CD14-positive monocyte (primary cell): Measurements from ENCODE around the gene COL26A1. TPM values are rescaled to one million over a fixed set of nuclear protein-coding genes. Genes with fewer than 3 reads are reported as not detected.

ENCODE experiments used
- DNase-seq, 3 donors: peaks; one replicate each; pipeline ENCODE4 v3.0.0-alpha.2; 2011 to 2022
- H2AFZ ChIP-seq: 2 replicates; pipeline ENCODE4 v1.6.0; 2012; ENCODE audit warnings: mild to moderate bottlenecking, low read depth, low read length, inconsistent platforms; ENCODE audit not compliant: insufficient read depth, poor library complexity, severe bottlenecking
- H3K27ac ChIP-seq, 2 donors: 1 replicate in 1 of 2; 2 replicates in 1 of 2; pipeline ENCODE4 v1.5.1; 2012 to 2013; ENCODE audit warnings: low read length in 2 of 2, control low read depth in 1 of 2, inconsistent platforms in 1 of 2, low read depth in 1 of 2, mild to moderate bottlenecking in 1 of 2
- H3K27me3 ChIP-seq, 2 donors: one replicate each; pipeline versions ENCODE4 v1.6.0 to v1.6.1; 2011 to 2013; ENCODE audit warnings: low read length in 2 of 2; ENCODE audit not compliant: control insufficient read depth in 2 of 2, insufficient read depth in 2 of 2
- H3K36me3 ChIP-seq, 2 donors: replicated peaks in 1 of 2; 1 replicate in 1 of 2; 2 replicates in 1 of 2; pipeline versions ENCODE4 v1.5.1 to v1.6.1; 2012 to 2013; ENCODE audit warnings: low read length in 2 of 2, control low read depth in 1 of 2, inconsistent platforms in 1 of 2, mild to moderate bottlenecking in 1 of 2; ENCODE audit not compliant: insufficient read depth in 2 of 2, control insufficient read depth in 1 of 2
- H3K4me1 ChIP-seq, 2 donors: 1 replicate in 1 of 2; 2 replicates in 1 of 2; pipeline versions ENCODE4 v1.5.1 to v1.6.1; 2012 to 2013; ENCODE audit warnings: low read length in 2 of 2, control low read depth in 1 of 2, inconsistent platforms in 1 of 2, mild to moderate bottlenecking in 1 of 2, moderate library complexity in 1 of 2; ENCODE audit not compliant: insufficient read depth in 2 of 2, control insufficient read depth in 1 of 2
- H3K4me2 ChIP-seq: replicated peaks from 2 replicates; pipeline ENCODE3; 2012; ENCODE audit warnings: low read length, moderate library complexity, mild to moderate bottlenecking; ENCODE audit not compliant: poor library complexity, severe bottlenecking; ENCODE audit errors: extremely low read depth
- H3K4me3 ChIP-seq, 3 experiments: fragments of 200-600 bp in 1 of 3; sonication (generic) in 1 of 3; replicated peaks in 1 of 3; 1 replicate in 2 of 3; 2 replicates in 1 of 3; pipeline ENCODE4 v1.5.1; 2011 to 2013; ENCODE audit warnings: low read length in 3 of 3, mild to moderate bottlenecking in 3 of 3, control low read depth in 2 of 3, low read depth in 2 of 3, inconsistent platforms in 1 of 3, moderate library complexity in 1 of 3
- H3K79me2 ChIP-seq: 2 replicates; pipeline ENCODE4 v1.6.0; 2012; ENCODE audit warnings: mild to moderate bottlenecking, control low read depth, inconsistent platforms, low read length, moderate library complexity; ENCODE audit not compliant: insufficient read depth
- H3K9ac ChIP-seq: 2 replicates; pipeline ENCODE4 v1.6.0; 2017; ENCODE audit warnings: low read length, mild to moderate bottlenecking; ENCODE audit not compliant: insufficient read depth, poor library complexity, severe bottlenecking
- H3K9me3 ChIP-seq, 2 donors: replicated peaks in 1 of 2; 1 replicate in 1 of 2; 2 replicates in 1 of 2; pipeline versions ENCODE4 v1.5.1 to v1.6.1; 2012 to 2013; ENCODE audit warnings: low read length in 2 of 2, control low read depth in 1 of 2; ENCODE audit not compliant: control insufficient read depth in 1 of 2, insufficient read depth in 1 of 2
- H4K20me1 ChIP-seq: 2 replicates; pipeline ENCODE4 v1.6.0; 2012; ENCODE audit warnings: mild to moderate bottlenecking, low read length, control low read depth, moderate library complexity; ENCODE audit not compliant: insufficient read depth
- H3K27ac Mint-ChIP-seq, 7 donors: one replicate each; pipeline ENCODE4 v1.8.0; 2020; ENCODE audit warnings: mild to moderate bottlenecking in 7 of 7, mixed read lengths in 7 of 7, moderate library complexity in 6 of 7, inconsistent platforms in 2 of 7
- H3K27me3 Mint-ChIP-seq, 3 donors: one replicate each; pipeline ENCODE4 v1.8.0; 2021 to 2022; ENCODE audit warnings: low read depth in 3 of 3, mild to moderate bottlenecking in 3 of 3, mixed read lengths in 3 of 3, moderate library complexity in 3 of 3, inconsistent platforms in 1 of 3
- H3K36me3 Mint-ChIP-seq, 2 donors: one replicate each; pipeline ENCODE4 v1.8.0; 2020; ENCODE audit warnings: mixed read lengths in 2 of 2, inconsistent platforms in 1 of 2, mild to moderate bottlenecking in 1 of 2
- H3K4me1 Mint-ChIP-seq: one replicate; pipeline ENCODE4 v1.8.0; 2020; ENCODE audit warnings: mild to moderate bottlenecking, mixed read lengths
- H3K4me3 Mint-ChIP-seq, 2 donors: one replicate each; pipeline ENCODE4 v1.8.0; 2020; ENCODE audit warnings: mild to moderate bottlenecking in 2 of 2, mixed read lengths in 2 of 2, moderate library complexity in 1 of 2
- H3K9me3 Mint-ChIP-seq, 7 donors: one replicate each; pipeline ENCODE4 v1.8.0; 2020 to 2022; ENCODE audit warnings: mixed read lengths in 7 of 7, mild to moderate bottlenecking in 6 of 7, moderate library complexity in 6 of 7, inconsistent platforms in 2 of 7
- CTCF ChIP-seq: fragments of 200-600 bp; IDR thresholded peaks from one replicate; pipeline ENCODE4 v1.8.0; 2022; ENCODE audit warnings: antibody characterized with exemption, mild to moderate bottlenecking
- WGBS: methylation state at CpG from one replicate; pipeline ENCODE4 v1.1.5; 2013; ENCODE audit warnings: missing lambda C conversion rate; ENCODE audit not compliant: insufficient coverage; 5-methylcytosine and 5-hydroxymethylcytosine counted together
- intact Hi-C, 2 donors: fragments of 100-400 bp; cut with micrococcal nuclease; formaldehyde crosslinking; loops; one replicate each; pipeline versions ENCODE4 v1.15.0 to v1.15.1; 2023
- polyA plus RNA-seq, 3 donors: library from polyadenylated mRNA; depleted of rRNA in 1 of 3; unstranded in 2 of 3; stranded (reverse) in 1 of 3; fragments of 300-500 nt in 2 of 3; fragments of >200 nt in 1 of 3; fragmentation: Illumina TruSeq in 2 of 3; gene quantifications; 1 replicate in 2 of 3; 2 replicates in 1 of 3; pipeline ENCODE4 v1.2.3, GENCODE V29; 2012 to 2021

Gene COL26A1
- polyA plus RNA-seq, 3 donors = not detected

GRCh38 chr7:101376601-101377000, 13.9 kb downstream of the COL26A1 start:
- Histone ChIP-seq H3K36me3 (no peaks in the 10 kb centered on the region), H3K9ac (no peak overlapping the region), H3K79me2 (no peaks in the 10 kb centered on the region), H3K9me3 (no peaks in the 10 kb centered on the region), H2AFZ (no peak overlapping the region), H3K27ac (no peak overlapping the region), H3K4me3 (no peak overlapping the region), H4K20me1 (no peaks in the 10 kb centered on the region), H3K4me1 (no peaks in the 10 kb centered on the region), H3K4me2 (no peak overlapping the region), H3K27me3 (no peaks in the 10 kb centered on the region)
- no peak for TF ChIP-seq CTCF
- 95% methylated on average over 2 of the region's 5 CpGs for WGBS
- Mint-ChIP-seq H3K27ac (no peak overlapping the region), H3K36me3 (no peaks in the 10 kb centered on the region), H3K27me3 (peaks cover 5 to 32% (median 7%) of the 10 kb centered on the region in 3 donors), H3K9me3 (peaks cover 0 to 5% (median 0%) of the 10 kb centered on the region in 7 donors), H3K4me1 (no peaks in the 10 kb centered on the region), H3K4me3 (no peak overlapping the region)
- intact Hi-C loops = no loop called here
- DNase-seq = no peak

GRCh38 chr7:101377189-101377736, 14.6 kb downstream of the COL26A1 start:
- H3K27ac Mint-ChIP-seq = no peak overlapping the region

More at GRCh38 chr7:101377189-101377736, 14.6 kb downstream of the COL26A1 start:
- H3K4me2 ChIP-seq = no peak overlapping the region
- DNase-seq = no peak
- TF ChIP-seq CTCF = no peak
- Mint-ChIP-seq H3K36me3 (no peaks in the 10 kb centered on the region), H3K27me3 (peaks cover 5 to 32% (median 9%) of the 10 kb centered on the region in 3 donors), H3K9me3 (peaks cover 0 to 5% (median 2%) of the 10 kb centered on the region in 7 donors), H3K4me3 (no peak overlapping the region), H3K4me1 (no peaks in the 10 kb centered on the region)
- H3K9ac ChIP-seq = no peak overlapping the region
- H3K27me3 ChIP-seq = no peaks in the 10 kb centered on the region
- no peaks in the 10 kb centered on the region for H3K9me3 ChIP-seq
- H3K27ac ChIP-seq = no peak overlapping the region
- no peaks in the 10 kb centered on the region for H3K4me1 ChIP-seq
- H2AFZ ChIP-seq = no peak overlapping the region
- intact Hi-C loops = no loop called here
- no peaks in the 10 kb centered on the region for H3K79me2 ChIP-seq
- H4K20me1 ChIP-seq = no peaks in the 10 kb centered on the region
- H3K36me3 ChIP-seq = no peaks in the 10 kb centered on the region
- no peak overlapping the region for H3K4me3 ChIP-seq
- 79% methylated on average over 2 of the region's 4 CpGs for WGBS
